Esophagus (tissue), 2 donors: ENCODE measurements around the gene ZNF544. TPM values are rescaled to one million over a fixed set of nuclear protein-coding genes. Genes with fewer than 3 reads are reported as not detected.

ENCODE experiments used
- H3K27ac ChIP-seq, 2 donors: one replicate each; pipeline ENCODE4 v1.5.1; 2013; ENCODE audit warnings: low read depth in 2 of 2, mild to moderate bottlenecking in 2 of 2, inconsistent platforms in 1 of 2, low read length in 1 of 2, moderate library complexity in 1 of 2
- H3K27me3 ChIP-seq, 2 donors: one replicate each; pipeline ENCODE4 v1.6.1; 2013; ENCODE audit warnings: low read length in 2 of 2, control low read depth in 1 of 2, mild to moderate bottlenecking in 1 of 2; ENCODE audit not compliant: insufficient read depth in 2 of 2, control insufficient read depth in 1 of 2
- H3K36me3 ChIP-seq, 2 donors: one replicate each; pipeline ENCODE4 v1.6.1; 2013; ENCODE audit warnings: low read length in 1 of 2; ENCODE audit not compliant: control insufficient read depth in 2 of 2, insufficient read depth in 2 of 2
- H3K4me1 ChIP-seq, 2 donors: one replicate each; pipeline ENCODE4 v1.6.1; 2013; ENCODE audit warnings: low read length in 1 of 2; ENCODE audit not compliant: control insufficient read depth in 2 of 2, insufficient read depth in 2 of 2
- H3K4me3 ChIP-seq, 2 donors: one replicate each; pipeline ENCODE4 v1.5.1; 2013; ENCODE audit warnings: low read length in 2 of 2, mild to moderate bottlenecking in 2 of 2, low read depth in 1 of 2, moderate library complexity in 1 of 2
- H3K9me3 ChIP-seq, 2 donors: one replicate each; pipeline ENCODE4 v1.6.1; 2013; ENCODE audit warnings: mild to moderate bottlenecking in 2 of 2, low read depth in 1 of 2, low read length in 1 of 2, moderate library complexity in 1 of 2; ENCODE audit not compliant: control insufficient read depth in 2 of 2, insufficient read depth in 1 of 2
- WGBS, 2 donors: extraction: QIAGEN DNeasy Blood & Tissue Kit; methylation state at CpG; one replicate each; pipeline ENCODE4 v1.1.7; 2013; 5-methylcytosine and 5-hydroxymethylcytosine counted together
- polyA plus RNA-seq, 2 donors: library from polyadenylated mRNA; stranded (reverse); fragments of 200-250 nt; gene quantifications; one replicate each; pipeline ENCODE4 v1.2.3, GENCODE V29; 2013
- donor health status: healthy with polysubstance abuse.
- donor health status: Bipolar disorder and iron deficiency.

ZNF544 gene
- polyA plus RNA-seq, 2 donors = 14.7 to 17.9 TPM

DNA sequence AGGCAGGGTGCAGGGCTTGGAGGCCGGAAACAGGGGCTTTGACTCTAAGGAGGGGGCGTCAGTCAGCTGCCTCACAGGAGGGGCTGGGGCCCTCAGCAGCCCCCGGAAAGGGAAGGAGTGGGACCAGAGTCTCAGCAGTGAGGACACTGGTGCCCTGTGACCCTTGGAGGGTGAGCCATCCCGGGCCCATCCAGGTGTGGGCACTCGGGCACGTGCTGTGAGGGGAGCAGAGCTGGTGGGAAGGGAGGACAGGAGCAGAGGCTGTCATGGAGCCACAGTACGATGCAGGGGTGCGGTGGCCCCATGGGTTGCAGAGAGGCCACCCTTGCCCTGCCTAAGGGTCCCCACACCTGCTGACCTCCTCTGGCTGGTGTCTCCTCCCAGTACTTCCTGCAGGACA, 19.1 kb upstream of the ZNF544 start:
- WGBS, 2 donors = 96 to 100% methylated on average over 7 to 8 of the region's 8 CpGs
- peaks cover 65 to 66% of the 10 kb centered on the region in 2 donors for H3K36me3 ChIP-seq
- H3K27ac ChIP-seq = no peak overlapping the region
- no peaks in the 10 kb centered on the region for H3K4me1 ChIP-seq
- H3K4me3 ChIP-seq = no peak overlapping the region
- H3K9me3 ChIP-seq = peaks cover 76 to 85% of the 10 kb centered on the region in 2 donors
- H3K27me3 ChIP-seq = no peaks in the 10 kb centered on the region

DNA sequence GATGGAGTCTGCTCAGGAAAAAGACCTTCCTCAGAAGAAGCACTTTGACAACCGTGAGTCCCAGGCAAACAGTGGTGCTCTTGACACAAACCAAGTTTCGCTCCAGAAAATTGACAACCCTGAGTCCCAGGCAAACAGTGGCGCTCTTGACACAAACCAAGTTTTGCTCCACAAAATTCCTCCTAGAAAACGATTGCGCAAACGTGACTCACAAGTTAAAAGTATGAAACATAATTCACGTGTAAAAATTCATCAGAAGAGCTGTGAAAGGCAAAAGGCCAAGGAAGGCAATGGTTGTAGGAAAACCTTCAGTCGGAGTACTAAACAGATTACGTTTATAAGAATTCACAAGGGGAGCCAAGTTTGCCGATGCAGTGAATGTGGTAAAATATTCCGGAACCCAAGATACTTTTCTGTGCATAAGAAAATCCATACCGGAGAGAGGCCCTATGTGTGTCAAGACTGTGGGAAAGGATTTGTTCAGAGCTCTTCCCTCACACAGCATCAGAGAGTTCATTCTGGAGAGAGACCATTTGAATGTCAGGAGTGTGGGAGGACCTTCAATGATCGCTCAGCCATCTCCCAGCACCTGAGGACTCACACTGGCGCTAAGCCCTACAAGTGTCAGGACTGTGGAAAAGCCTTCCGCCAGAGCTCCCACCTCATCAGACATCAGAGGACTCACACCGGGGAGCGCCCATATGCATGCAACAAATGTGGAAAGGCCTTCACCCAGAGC, 16.2 kb upstream of the ZNF544 start:
- Histone ChIP-seq H3K9me3 (peaks cover 71 to 81% of the 10 kb centered on the region in 2 donors), H3K4me3 (no peak overlapping the region), H3K27ac (no peak overlapping the region), H3K4me1 (no peaks in the 10 kb centered on the region), H3K27me3 (no peaks in the 10 kb centered on the region), H3K36me3 (peaks cover 51 to 53% of the 10 kb centered on the region in 2 donors)
- WGBS, 2 donors = 97 to 98% methylated on average over 17 of the region's 17 CpGs

DNA sequence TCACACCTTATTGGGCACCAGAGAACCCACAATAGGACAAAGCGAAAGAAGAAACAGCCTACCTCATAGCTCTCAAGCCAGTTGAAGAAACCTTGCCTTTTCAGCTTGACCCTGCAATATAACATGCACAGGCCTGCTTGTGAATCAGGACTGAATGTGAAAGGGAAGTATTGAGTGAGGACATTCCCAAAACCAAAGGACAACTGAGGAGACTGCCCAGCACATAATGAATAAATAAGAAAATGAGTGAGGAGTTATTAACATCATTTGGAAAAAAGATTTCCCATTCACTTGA, 15.7 kb upstream of the ZNF544 start:
- H3K4me1 ChIP-seq = no peaks in the 10 kb centered on the region
- peaks cover 67 to 78% of the 10 kb centered on the region in 2 donors for H3K9me3 ChIP-seq
- H3K27ac ChIP-seq = no peak overlapping the region
- peaks cover 46 to 48% of the 10 kb centered on the region in 2 donors for H3K36me3 ChIP-seq
- WGBS, 2 donors = 100% methylated on average over 1 of the region's 1 CpG
- H3K4me3 ChIP-seq = no peak overlapping the region
- H3K27me3 ChIP-seq = no peaks in the 10 kb centered on the region

DNA sequence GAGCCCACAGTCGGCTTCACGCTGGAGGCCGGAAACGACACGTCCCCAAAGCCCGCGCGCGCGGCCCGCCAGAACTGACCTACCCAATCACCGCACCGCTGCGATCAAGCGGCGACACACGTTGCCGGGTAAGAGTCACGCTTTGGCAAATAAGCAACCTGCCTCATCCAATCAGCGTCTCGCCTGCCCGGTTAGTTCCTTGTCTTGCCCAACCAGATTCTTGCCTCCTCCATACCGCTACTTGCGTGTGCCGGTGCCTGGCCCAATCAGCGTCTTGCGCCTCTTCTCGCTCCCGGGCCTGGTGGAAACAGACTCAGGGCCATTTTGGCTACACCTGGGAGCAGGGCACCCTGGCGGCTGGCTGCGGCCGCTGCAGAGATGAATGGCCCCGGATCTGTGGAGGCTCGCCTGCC, 11.6 kb upstream of the ZNF544 start:
- Histone ChIP-seq H3K4me1 (no peaks in the 10 kb centered on the region), H3K27ac (no peak overlapping the region), H3K4me3 (no peak overlapping the region), H3K36me3 (peaks cover 10% of the 10 kb centered on the region in 2 donors), H3K9me3 (peaks cover 41 to 43% of the 10 kb centered on the region in 2 donors), H3K27me3 (no peaks in the 10 kb centered on the region)
- 43 to 56% methylated on average over 34 of the region's 34 CpGs for WGBS, 2 donors

DNA sequence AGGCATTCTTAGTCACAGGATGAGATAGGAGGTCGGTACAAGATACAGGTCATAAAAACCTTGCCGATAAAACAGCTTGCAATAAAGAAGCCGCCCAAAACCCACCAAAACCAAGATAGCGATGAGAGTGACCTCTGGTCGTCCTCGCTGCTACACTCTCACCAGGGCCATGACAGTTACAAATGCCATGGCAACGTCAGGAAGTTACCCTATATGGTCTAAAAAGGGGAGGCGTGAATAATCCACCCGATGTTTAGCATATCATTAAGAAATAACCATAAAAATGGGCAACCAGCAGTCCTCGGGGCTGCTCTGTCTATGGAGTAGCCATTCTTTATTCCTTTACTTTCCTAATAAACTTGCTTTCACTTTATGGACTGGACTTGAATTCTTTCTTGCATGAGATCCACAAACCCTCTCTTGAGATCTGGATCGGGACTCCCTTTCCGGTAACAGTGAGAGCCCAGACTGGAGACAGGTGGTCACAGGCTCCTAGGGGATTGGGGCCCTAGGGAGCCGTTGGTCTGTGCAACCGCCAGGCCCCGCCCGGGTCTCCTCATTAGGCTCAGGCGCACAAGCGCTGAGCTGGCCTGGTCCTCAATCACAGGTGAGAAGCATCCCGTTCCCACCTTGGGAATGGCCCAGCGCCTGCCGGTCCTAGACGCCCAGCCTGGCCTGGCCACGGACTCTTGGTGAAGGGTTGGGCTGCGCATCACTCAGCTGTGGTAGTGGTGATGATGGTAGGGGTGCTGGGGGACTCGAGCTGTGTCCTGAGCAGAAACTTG, 10.9 kb upstream of the ZNF544 start:
- H3K9me3 ChIP-seq = peaks cover 34 to 35% of the 10 kb centered on the region in 2 donors
- no peaks in the 10 kb centered on the region for H3K4me1 ChIP-seq
- H3K27ac ChIP-seq = no peak overlapping the region
- H3K36me3 ChIP-seq = peaks cover 3% of the 10 kb centered on the region in 2 donors
- H3K4me3 ChIP-seq = no peak overlapping the region
- H3K27me3 ChIP-seq = no peaks in the 10 kb centered on the region
- 94 to 95% methylated on average over 25 of the region's 25 CpGs for WGBS, 2 donors

DNA sequence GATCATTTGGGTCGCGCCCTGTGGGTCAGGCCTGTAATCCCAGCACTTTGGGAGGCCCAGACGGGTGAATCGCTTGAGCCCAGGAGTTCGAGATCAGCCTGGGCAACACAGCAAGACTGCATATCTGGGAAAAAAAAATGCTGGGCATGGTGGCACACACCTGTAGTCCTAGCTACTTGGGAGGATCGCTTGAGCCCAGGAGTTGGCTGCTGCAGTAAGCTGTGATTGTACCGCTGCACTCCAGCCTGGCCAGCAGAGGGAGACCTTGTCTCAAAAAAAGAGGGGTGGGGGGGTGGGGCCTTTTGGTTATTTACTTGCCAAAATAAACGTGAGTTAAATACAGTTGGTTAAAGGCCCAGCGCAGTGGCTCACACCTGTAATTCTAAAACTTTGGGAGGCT, 9.8 kb upstream of the ZNF544 start:
- H3K9me3 ChIP-seq = peaks cover 28 to 29% of the 10 kb centered on the region in 2 donors
- WGBS, 2 donors = 46 to 55% methylated on average over 9 of the region's 9 CpGs

DNA sequence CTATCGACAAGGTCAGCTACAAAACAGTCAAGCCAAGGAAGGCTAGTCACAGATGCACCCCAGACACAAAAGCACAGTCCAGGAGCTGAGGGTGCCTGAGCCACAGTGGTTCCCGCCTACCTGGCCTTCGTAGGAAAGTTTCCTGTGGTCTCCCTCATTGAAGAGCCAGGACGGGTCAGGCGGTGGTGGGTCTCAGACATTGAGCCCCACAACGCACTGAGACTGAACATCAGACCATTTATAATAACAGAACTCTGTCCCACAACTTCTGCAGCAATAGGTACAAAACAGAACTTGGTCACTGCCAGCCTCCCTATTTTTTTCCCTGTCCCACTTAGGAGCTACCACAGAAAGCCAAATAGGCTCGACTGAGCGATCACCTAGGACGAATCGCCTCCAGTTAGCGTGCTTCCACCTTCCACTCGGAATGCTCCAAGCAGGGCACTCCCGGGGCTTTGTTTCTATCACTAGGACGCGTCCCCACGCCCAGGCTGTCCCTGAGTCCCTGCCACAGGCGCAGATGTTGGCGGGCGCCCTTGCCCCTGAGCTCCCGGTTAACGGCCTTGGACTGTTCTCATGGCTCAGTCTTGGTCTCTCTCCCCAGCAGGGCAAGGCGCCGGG, 640 bp upstream of the ZNF544 start:
- H3K27ac ChIP-seq = peak overlapping the region; percentile 86 to 88
- peaks cover 11 to 20% of the 10 kb centered on the region in 2 donors for H3K36me3 ChIP-seq
- peak overlapping the region; percentile 65 to 84 for H3K4me3 ChIP-seq
- WGBS, 2 donors = 9% methylated on average over 23 of the region's 23 CpGs
- peaks cover 8 to 17% of the 10 kb centered on the region in 2 donors for H3K9me3 ChIP-seq
- H3K4me1 ChIP-seq = peaks cover 2 to 13% of the 10 kb centered on the region in 2 donors
- no peaks in the 10 kb centered on the region for H3K27me3 ChIP-seq

More for the DNA sequence above, 9.8 kb upstream of the ZNF544 start:
- Histone ChIP-seq H3K4me3 (no peak overlapping the region), H3K4me1 (no peaks in the 10 kb centered on the region), H3K27me3 (no peaks in the 10 kb centered on the region), H3K27ac (no peak overlapping the region), H3K36me3 (no peaks in the 10 kb centered on the region)

DNA sequence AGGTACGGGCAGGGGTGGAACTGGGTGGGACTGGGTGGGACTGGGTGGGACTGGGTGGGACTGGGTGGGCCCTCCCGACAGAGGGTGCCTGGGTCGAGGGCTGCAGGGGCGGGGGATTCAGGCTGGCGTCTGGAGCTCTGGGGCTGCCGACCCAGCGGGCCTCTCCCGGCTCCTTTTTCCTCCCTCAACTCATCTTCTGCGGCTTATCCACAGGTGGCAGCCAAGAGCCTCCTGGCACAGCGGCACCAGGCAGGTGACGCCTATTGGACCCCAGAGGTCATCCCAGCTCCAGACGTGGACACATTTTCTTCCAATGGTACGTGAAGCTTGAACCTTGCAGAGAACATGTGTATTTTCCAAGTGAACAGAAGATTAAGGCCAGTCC, 533 bp downstream of the ZNF544 start:
- Histone ChIP-seq H3K9me3 (peaks cover 8 to 22% of the 10 kb centered on the region in 2 donors), H3K36me3 (peaks cover 11 to 23% of the 10 kb centered on the region in 2 donors), H3K4me1 (peaks cover 2 to 13% of the 10 kb centered on the region in 2 donors), H3K27ac (peak overlapping the region; percentile 86 to 88), H3K4me3 (peak overlapping the region; percentile 65 to 84), H3K27me3 (no peaks in the 10 kb centered on the region)
- 11 to 23% methylated on average over 11 to 13 of the region's 13 CpGs for WGBS, 2 donors

DNA sequence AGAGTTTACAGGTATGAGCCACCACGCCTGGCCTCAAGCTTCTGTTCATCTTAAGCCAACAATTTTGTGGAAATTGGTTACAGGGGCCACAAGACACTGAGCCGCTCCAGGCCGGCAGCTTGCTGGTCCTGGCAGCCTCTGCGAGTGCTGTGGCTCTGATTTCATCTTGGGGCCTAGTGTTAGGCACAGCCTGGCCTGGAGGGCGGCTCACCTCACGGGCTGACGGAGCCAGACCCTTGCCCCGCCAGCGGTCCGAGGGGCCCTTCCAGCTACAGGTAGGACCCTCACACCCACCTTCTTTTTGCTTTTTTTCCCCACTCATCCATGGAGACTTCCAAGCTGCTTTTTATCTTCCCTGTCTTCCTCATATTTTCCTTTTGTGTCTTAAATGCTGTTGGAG, 8.6 kb downstream of the ZNF544 start:
- H3K4me1 ChIP-seq = no peaks in the 10 kb centered on the region

More for the DNA sequence above, 8.6 kb downstream of the ZNF544 start:
- Histone ChIP-seq H3K27me3 (no peaks in the 10 kb centered on the region), H3K4me3 (no peak overlapping the region), H3K36me3 (peaks cover 13 to 30% of the 10 kb centered on the region in 2 donors), H3K9me3 (peaks cover 18 to 39% of the 10 kb centered on the region in 2 donors), H3K27ac (no peak overlapping the region)
- 98% methylated on average over 10 of the region's 10 CpGs for WGBS, 2 donors
